Body of pancreas (tissue), 4 donors: Measurements from ENCODE around the gene ARHGDIA.

ENCODE experiments used
- CTCF ChIP-seq, 7 experiments: fragments of 450-650 bp in 4 of 7; fragments of 200-600 bp in 3 of 7; sonication (generic) in 3 of 7; IDR thresholded peaks; one replicate each; pipeline ENCODE4 v1.5.1; 2016 to 2019; ENCODE audit warnings: antibody characterized with exemption in 7 of 7
- POLR2A ChIP-seq, 3 donors: fragments of 450-650 bp; IDR thresholded peaks; one replicate each; pipeline ENCODE4 v1.6.1; 2016; ENCODE audit warnings: antibody characterized with exemption in 3 of 3, mild to moderate bottlenecking in 2 of 3

DNA sequence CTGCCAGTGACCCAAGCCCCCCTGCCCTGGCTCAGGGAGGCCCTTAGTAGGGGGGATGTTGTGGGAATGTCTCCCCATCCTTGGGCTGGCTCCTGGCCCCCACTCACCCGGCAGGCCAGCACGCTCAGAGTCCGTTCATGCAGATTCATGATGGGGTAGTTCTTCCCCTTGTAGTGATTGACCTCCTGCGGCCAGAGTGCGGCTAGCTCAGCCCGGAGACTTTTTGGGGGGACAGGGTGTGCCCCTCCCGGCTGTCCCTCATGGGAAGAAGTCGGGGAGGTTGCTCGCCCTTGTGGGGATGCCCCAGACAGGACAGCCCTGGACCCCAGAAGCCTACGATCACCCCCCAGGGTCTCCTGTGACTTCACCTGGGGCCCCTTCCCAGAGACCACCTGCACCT lies 34.9 kb upstream of the ARHGDIA start:
- TF ChIP-seq CTCF (IDR thresholded peaks at IDR 0.05) = no peak
- TF ChIP-seq POLR2A (IDR thresholded peaks at IDR 0.05) = no peak
